CD4-positive, alpha-beta T cell treated with Interleukin-17A for 4 hours (primary cell): ENCODE measurements around the gene ODAPH.

ENCODE experiments used
- DNase-seq: peaks from one replicate; pipeline ENCODE4 v3.0.0-alpha.2; 2020; ENCODE audit warnings: mixed read lengths

ODAPH gene

DNA sequence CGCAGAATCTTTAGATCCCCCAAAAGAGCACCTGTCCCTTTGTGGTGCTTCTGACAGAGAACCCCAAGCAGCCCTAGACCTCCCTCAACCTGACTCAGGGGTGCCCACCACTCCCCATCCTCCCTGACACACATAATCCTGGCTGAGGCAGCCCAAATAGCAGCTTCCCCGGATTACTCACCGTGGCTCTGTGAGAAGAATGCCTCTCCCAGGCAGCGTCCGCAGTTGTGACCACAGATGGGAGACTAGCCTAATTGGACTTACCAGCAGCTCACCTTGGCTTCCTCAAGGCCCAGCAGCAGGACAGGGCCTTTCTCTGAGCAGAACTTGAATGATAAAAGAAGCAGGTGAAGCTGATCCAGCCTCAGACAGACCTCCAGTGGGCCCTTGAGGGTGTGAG is 10.3 kb upstream of the ODAPH start:
- DNase-seq: no peak

DNA sequence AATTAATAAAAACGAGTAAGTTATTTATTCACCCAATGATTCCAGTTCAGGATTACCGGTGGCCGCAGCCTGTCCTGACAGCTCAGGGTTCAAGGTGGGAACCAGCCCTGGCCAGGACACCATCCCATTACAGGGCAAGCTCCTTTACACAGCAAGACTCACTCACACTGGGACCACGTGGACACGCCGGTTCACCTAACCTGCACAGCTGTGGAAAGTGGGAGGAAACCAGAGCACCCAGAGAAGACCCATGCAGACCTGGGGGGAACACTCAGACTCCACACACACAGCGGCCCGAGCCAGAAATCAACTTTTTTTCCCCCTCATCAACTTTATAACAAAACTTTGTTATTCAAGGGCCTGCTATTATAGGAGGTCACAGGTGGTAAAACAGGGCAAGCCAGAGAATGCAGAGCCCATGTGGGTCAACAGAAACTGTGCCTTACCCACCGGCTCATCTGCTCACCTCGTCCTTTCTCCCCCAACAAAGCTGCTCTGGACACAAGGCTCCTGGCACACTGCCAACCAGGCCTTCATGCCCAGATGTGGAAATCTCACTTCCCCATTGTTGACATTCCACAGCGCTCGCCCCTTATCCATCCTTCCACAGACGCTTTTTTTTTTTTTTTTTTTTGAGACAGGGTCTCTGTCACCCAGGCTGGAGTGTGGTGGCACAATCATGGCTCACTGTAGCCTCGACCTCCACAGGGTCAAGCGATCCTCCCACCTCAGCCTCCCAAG is 8.0 kb upstream of the ODAPH start:
- DNase-seq: no peak

DNA sequence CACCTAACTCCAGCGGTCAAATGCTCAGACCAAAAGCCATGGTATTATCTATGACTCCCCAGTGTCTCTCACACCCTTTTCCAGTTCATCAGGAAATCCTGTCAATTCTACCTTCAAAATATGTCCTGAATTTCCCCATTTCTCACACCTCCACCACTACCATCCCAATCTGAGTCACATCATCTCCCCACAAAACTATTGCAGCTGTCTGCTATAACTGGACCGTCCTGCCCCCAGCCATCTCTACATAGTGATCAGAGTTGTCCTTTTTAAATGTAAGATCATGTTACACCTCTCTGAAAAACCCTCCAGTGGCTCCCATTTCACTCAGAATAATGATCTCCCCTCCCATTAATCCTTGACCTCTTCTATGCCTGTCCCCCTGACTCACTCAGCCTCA is 6.8 kb upstream of the ODAPH start:
- DNase-seq: no peak

DNA sequence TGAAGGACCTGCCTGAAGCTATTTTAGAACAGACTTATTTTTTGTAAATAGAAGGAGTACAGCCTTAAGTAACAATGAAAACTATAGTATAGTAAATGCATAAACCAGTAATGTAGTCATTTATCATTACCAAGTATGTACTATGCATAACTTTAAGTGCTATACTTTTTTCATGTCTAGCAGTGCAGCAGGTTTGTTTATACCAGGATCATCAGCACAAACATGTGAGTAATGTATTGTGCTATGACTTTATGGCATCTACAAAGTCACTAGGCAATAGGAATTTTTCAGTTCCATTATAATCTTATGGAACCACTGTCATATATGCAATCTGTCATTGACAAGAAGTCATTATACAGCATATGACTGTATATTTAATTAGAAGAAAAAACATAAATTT is 3.4 kb upstream of the ODAPH start:
- DNase-seq: no peak

DNA sequence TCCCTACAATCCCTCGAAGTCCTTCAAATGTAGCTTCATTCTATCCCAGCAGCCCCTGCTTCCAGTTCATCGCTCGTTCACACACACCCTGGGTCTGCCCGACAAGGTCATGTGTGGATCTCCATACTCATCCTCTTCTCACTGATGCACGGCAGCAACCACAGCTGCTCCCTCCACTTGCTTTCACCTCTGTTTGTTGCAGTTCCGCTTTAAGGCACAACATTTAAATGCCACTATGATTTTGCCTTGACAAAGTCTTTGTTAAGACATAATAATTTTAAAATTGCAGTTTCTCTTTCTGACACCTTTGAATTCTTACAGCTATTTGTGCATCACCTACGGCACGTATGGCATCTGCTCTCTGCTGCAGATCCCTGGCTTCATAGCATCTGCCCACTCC is 1.8 kb downstream of the ODAPH start:
- DNase-seq: no peak

DNA sequence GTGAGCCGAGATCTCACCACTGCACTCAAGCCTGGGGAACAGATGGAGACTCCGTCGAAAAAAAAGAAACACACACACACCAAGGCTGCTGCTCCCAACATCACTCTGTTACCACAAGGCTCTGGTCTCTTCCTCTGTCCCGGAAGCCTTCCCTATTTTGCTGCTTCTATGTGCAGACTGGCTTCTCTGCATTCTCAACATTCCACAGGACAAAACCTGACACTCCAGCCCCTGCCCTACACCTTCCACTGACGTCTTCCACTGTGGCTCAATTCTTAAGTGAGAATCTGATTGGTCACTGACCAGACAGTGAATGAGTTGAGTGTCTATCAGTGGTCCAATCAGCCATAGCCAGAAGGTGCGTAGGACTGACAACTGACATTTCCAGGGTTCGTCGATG is 5.9 kb downstream of the ODAPH start:
- DNase-seq: no peak

DNA sequence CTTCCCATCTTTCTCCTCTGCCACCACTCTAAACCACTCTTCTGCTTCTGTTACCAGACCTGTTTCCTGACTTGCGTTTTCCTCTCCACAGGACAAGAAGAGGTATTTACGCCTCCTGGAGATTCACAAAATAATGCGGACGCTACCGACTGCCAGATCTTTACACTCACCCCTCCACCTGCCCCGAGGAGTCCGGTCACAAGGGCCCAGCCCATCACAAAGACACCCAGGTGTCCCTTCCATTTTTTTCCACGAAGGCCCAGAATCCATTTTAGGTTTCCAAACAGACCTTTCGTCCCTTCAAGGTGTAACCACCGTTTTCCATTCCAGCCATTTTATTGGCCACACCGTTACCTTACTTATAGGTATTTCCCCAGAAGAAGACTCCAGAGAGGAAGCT is 8.2 kb downstream of the ODAPH start:
- DNase-seq: no peak

DNA sequence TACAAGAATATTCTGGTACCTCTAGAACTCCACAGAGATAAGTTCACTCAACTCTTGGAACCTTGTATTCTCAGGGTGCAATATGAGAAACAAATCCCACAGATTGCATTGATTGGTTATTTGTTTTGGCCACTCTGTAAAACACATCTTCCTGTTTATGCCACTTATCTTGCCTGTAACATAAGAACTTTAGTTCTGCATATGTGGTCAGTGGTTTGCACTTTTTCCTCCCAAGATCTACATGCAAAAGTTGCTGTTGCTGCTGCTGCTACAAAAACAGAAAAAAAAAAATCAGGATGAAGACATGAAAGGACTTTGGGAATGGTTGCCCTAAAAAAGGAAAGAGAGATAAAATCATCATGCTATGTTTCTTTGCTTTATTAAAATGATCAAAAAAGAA is 9.6 kb downstream of the ODAPH start:
- DNase-seq: no peak

DNA sequence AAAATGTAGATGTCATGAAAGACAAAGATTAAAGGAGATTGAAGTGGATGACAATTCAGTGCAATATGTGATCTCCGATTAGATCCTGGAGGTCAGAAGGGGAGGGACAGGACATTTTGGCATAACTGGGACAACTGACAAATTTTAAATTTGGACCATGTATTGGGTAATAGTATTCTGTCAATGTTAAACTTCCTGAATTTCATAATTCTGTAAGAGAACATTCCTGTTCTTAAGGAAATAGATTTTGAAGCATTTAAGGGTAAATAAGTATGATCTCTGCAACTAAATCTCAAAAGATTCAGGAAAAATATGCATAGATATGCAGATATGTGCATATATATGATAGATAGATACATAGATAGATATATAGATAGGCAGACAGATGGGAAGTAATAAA is 11.0 kb downstream of the ODAPH start:
- DNase-seq: no peak

DNA sequence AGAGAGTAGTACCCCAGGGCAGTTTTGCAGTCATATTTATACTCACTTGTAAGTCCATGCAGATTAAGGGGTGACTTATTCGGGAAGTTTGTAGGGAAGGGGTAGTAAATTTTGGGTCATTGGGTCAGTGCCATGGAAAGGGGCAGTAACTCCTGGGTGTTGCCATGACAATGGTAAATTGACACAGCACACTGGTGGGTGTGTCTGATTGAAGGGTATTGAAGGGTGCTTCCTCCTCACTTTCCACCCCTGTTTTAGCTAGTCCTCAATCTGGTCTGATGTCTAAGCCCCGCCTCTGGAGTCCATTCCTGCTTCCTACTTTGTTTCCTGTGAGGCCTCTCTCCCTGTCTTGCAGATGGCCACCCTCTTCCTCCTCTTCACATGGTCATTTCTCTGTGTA is 11.9 kb downstream of the ODAPH start:
- no peak for DNase-seq

DNA sequence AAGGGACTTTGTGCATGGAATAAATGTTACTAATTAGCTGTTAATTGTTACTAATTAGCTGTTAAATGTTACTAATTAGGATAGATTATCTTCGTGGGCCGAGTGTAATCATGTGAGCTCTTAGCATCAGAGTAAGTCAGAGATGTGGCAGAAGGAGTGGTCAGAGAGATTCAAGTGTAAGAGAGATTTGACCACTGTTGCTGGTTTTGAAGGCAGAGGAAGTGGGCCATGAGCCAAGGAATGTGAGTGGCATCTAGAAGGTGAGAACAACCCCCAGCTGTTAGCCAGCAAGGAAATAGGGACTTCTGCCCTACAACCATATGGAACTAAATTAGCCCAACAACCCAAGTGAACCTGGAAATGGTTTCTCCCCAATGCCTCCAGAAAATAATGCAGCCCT is 28.2 kb downstream of the ODAPH start:
- DNase-seq: no peak

DNA sequence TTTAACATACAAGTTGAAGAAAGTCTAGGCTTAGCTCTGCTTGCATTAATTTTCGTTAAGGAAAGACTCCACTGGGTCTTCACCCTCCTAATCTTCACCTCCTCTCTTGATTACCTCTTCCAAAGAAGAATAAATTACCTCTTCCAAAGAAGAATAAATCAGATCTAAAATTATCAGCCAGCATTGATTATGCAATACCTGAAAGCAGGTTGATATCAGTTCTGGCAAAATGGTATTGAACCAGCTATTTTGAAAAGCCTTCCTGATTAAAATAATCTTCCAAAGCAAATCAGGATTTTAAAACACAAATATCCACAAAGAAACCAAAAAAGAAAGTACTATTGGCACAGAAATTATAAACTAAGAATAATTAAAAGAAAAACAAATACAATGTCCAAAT is 37.5 kb downstream of the ODAPH start:
- DNase-seq: no peak

DNA sequence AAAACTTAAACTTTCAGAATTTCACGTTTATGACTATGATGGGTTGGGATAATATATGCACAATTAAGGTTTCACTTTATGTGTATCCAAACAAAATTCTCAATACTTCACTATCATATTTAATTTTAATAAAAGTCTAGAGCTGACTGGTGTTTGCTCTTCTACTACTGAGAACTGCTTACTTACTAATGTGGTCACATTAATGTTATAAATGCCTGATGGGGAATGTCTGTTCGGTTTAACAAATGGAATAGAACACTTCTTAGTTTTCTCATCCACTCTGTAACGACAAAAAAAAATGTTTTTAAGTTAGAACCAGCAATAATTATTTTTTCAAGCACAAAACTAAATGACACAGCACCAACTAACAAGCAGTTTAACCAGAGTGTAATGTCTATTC is 40.2 kb downstream of the ODAPH start:
- no peak for DNase-seq

DNA sequence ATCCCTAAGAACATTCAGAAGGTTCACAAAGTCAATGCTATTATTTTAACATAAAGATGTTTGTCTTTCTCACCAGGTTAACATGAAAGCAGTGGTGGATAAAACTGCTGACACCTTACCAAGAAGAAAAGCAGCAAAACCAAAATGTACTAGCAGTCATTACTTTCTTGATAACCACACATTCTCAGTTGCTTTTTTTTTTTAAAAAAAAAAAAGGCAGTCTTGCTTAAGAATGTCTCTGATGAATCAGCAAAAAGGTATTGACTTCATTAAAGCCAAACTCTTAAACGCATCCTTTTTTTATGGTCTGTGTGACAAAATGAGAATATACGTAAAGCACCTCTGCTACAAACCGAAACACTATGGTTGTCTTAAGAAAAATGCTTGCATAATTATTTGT is 42.5 kb downstream of the ODAPH start:
- no peak for DNase-seq

DNA sequence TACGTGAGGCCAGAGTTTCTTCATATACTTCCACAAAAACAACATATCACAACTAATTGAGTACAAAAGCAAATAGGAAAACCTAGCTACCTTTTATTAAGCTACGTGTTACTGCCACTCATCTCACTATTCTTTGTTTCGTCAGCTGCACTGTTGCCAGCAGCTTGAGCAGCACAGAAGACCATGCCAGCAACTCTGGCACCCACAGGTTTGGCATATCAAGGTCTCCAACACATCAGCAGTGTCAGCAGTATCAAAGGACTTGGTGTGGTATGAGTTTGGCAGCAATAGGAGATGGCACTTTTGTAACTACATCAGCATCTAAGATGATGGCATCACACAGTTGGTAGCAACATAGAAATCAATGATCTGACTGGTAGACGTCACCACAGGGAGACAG is 43.8 kb downstream of the ODAPH start:
- no peak for DNase-seq

DNA sequence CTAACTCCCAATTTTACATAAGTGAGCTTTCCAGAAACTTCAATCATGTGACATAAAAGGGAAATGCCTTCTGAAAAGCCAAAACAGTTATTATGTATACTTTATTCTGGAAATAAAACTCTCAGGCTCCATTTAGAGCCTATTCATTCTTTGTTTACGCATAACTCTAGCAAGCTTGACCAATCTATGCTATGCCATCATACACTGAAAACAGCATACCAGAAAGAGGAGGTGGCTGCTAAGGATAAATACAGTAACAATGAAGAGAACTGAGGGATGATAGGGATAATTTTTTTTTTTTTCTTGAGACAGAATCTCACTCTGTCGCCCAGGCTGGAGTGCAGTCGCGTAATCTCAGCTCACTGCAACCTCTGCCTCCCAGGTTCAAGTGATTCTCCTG is 50.1 kb downstream of the ODAPH start:
- no peak for DNase-seq

DNA sequence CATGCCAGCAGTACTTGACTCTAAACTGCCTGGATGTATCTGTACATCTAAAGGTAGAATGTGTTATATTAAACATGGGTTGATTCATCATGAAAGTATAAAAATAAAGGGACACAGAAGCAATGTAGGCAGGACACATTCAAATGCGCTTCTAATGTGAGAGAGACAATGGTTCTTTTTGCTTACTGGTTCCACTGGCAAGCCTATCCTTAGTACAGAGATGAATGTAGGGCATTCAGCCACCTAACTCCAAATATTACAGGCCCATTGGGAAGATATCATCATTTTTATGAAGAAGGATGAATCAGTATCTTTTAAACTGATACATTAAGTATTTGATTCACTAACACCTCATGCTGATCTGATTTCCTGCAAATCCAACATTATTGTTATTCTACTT is 56.4 kb downstream of the ODAPH start:
- no peak for DNase-seq
